Vagina (tissue), 2 donors: ENCODE measurements around the gene TRIM44.

ENCODE experiments used
- CTCF ChIP-seq, 3 experiments: fragments of 450-650 bp in 2 of 3; fragments of 200-600 bp in 1 of 3; sonication (generic) in 1 of 3; IDR thresholded peaks; one replicate each; pipeline ENCODE4 v1.5.1; 2017 to 2019; ENCODE audit warnings: antibody characterized with exemption in 3 of 3, mild to moderate bottlenecking in 2 of 3, moderate library complexity in 2 of 3
- POLR2A ChIP-seq, 2 donors: fragments of 450-650 bp; IDR thresholded peaks; one replicate each; pipeline ENCODE4 v1.6.1; 2017; ENCODE audit warnings: antibody characterized with exemption in 2 of 2, mild to moderate bottlenecking in 2 of 2, moderate library complexity in 2 of 2
- POLR2AphosphoS5 ChIP-seq, 2 donors: sonication (generic); formaldehyde crosslinking; IDR thresholded peaks; one replicate each; pipeline ENCODE4 v1.9.0; 2017; ENCODE audit warnings: antibody characterized with exemption in 2 of 2, mild to moderate bottlenecking in 2 of 2, low read depth in 1 of 2; ENCODE audit not compliant: insufficient read depth in 1 of 2

DNA sequence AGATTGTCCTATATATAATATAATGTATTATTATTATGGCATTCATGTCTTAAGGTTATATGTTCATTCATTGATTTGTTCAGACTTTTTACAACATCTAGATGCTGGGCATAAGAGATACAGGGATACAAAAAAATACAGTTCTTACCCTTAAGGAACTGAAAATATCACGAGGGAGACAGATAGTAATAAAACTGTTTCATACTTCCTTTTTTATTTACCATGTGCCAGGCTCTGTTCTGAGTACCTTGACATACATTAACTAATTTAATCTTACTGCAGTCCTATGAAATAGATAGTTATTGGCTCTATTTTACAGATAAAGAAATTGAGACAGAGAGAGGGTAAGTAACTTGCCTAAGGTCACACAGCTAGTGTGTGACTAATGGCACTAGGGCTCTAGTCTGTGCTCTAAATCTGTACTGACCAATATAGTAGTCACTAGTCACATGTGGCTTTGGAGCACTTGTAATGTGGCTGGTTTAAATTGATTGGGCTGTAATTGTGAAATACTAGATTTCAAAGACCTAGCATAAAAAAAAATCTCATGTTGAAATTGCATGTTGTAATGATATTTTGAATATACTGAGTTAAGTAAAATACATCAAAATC, 21.3 kb downstream of the TRIM44 start:
- no peak for TF ChIP-seq CTCF (IDR thresholded peaks at IDR 0.05)
- TF ChIP-seq POLR2A (IDR thresholded peaks at IDR 0.05), result no peak
- TF ChIP-seq POLR2AphosphoS5 (IDR thresholded peaks at IDR 0.05; ENCODE audit: insufficient read depth in 1 of 2, low read depth in 1 of 2), result no peak
